ENCODE results near the gene SOCS6.

DNA sequence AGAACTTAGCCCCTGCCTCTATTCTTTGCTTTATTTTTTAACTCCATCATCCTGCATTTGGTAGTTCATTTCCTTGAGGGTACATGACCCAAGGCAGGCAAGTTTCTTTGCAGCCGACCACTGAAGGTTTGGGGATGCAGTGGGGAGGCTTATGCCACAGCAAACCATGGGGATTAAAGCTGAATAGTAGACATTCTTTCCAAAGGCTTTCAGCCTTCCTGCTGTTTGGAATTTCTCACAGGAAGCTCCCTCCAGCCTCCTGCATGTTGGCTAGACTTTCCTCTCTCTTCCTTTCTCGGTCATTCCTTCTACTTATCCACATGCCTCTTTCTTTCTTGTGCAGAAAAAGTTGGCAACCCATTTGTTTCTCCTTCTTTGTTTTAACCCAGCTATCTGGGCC is 77.3 kb downstream of the SOCS6 start:
- TF ChIP-seq, protein P1, sequence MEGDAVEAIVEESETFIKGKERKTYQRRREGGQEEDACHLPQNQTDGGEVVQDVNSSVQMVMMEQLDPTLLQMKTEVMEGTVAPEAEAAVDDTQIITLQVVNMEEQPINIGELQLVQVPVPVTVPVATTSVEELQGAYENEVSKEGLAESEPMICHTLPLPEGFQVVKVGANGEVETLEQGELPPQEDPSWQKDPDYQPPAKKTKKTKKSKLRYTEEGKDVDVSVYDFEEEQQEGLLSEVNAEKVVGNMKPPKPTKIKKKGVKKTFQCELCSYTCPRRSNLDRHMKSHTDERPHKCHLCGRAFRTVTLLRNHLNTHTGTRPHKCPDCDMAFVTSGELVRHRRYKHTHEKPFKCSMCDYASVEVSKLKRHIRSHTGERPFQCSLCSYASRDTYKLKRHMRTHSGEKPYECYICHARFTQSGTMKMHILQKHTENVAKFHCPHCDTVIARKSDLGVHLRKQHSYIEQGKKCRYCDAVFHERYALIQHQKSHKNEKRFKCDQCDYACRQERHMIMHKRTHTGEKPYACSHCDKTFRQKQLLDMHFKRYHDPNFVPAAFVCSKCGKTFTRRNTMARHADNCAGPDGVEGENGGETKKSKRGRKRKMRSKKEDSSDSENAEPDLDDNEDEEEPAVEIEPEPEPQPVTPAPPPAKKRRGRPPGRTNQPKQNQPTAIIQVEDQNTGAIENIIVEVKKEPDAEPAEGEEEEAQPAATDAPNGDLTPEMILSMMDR (conservative IDR thresholded peaks at IDR 0.05 in 1 of 2, IDR thresholded peaks at IDR 0.05 in 1 of 2; ENCODE audit: low read depth in 1 of 2, low read length in 2 of 2) = no peak
- TF ChIP-seq EZH2 (IDR thresholded peaks at IDR 0.05; ENCODE audit: low read length, missing control alignments) = no peak
